NOMO-1 treated with DMSO at 0.1 percent for 48 hours (cell line): ENCODE results near the gene WNT6.

Source experiments
- DNase-seq: peaks from one replicate; lab custom pipeline; 2025; ENCODE audit not compliant: unreplicated experiment; lab: John Stamatoyannopoulos, UW

WNT6 gene

GRCh38 chr2:218859556-218859987 is at the start of gene WNT6:
WNT6 (plus strand) TSS chr2:218859805; CDS start chr2:218860038, 233 bp downstream.
- no peak for DNase-seq

DNA sequence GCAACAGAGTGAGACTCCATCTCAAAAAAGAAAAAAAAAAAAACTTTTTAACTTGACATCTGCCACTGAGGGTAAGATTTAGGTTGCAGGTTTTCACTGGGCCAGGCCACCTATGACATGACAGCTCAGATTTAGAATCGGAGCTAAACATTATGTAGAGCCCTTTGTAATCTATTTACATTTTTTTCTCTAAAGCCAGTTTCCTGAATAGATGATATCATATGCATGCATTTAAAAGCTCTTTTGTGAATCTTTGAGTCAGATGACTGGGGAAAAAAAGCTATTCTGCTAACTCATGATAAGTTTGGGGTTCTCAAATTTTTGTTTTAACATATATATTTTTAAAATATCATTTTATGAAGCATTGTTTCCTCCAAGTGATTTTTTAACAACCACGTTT is 49.3 kb upstream of the WNT6 start:
- DNase-seq, result no peak

GRCh38 chr2:218811382-218811781 is 48.2 kb upstream of the WNT6 start:
- peak; percentile 57 for DNase-seq

GRCh38 chr2:218812096-218812815 is 47.3 kb upstream of the WNT6 start:
- DNase-seq, result no peak

DNA sequence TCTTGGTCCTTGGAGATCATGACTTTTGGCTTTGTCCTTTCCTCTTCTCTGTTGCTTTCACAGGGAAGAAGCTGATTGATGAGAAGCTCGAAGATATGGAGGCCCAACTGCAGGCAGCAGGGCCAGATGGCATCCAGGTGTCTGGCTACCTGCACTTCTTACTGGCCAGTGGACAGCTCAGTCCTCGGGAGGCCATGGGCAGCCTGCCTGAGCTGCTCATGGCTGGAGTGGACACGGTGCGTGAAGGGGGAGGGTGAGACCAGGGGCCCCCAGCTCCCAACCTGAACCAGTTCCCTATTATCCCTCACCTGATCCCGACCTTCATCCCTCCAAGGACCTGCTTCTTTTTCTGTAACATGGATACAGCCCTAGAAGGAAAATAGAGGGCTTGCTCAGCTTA is 46.7 kb upstream of the WNT6 start:
- DNase-seq, result no peak

GRCh38 chr2:218813771-218814460 is 45.7 kb upstream of the WNT6 start:
- no peak for DNase-seq

DNA sequence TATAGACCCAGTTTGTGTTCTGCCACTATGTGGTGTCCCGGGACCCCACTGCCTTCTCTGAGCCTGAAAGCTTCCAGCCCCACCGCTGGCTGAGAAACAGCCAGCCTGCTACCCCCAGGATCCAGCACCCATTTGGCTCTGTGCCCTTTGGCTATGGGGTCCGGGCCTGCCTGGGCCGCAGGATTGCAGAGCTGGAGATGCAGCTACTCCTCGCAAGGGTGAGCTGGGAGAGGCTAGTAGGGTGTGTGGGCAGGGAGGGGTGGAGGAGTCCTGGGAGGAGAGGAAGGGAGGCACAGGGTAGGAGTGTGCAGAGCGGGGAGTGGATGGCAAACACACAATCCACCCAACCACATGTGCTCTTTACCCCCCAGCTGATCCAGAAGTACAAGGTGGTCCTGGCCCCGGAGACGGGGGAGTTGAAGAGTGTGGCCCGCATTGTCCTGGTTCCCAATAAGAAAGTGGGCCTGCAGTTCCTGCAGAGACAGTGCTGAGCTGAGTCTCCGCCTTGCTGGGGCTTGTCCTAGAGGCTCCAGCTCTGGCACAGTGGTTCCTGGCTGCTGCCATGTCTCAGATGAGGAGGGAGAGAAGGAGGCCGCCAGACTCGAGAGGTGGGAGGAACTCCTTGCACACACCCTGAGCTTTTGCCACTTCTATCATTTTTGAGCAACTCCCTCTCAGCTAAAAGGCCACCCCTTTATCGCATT is 44.9 kb upstream of the WNT6 start:
- DNase-seq, result no peak

GRCh38 chr2:218815244-218815637 is 44.4 kb upstream of the WNT6 start:
- DNase-seq, result no peak

GRCh38 chr2:218815649-218816048 is 44.0 kb upstream of the WNT6 start:
- DNase-seq, result no peak

- no peak for DNase-seq
These were observed 43.0 kb upstream of the WNT6 start for GRCh38 chr2:218816561-218817011.

DNA sequence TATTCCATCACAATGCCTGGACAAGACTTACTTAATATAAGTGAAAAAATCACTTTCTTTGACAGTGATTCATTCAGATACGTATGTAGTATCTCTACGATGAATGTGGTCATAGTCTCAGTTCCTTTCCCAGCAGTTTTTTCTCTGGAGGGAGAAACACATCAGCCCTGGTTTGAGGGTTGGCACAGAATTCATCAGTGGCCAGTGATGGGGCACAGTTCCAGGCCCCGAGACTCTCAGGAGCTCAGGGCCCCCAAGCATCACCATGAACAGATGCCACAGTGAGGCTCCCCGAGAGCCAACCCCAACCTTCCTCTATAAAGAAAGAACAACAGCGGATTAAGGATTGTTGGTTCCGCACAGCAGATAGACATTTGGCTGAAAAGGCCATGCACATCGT is 40.5 kb upstream of the WNT6 start:
- no peak for DNase-seq

DNA sequence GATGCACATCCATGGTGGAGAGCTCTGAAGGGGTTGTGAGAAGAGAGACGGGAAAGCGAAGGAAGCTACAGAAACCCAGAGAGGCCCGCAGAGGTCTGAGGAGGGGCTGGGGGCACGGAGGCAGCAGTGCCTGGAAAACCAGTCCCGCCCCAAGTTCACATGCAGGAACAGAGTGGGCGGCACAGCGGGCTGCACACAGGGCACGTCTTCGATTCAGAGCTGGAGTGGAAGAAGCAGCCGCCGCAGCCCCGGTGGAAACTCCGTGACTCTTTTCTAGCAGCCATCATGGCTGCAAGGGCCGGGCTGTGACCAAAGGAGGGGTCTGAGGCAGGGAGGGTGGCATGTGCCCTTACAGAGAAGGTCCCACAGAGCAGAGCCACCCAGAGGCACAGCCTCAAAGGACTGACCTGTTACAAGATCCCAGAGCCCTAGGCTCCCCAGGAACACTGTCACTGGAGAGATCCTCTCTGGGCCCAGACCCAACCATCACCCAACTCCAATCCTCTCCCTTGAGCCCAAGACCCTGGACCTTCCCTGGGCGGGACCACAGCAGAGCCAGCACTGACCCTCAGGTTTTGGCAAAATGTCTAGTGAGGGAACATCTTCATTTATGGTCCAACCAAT is 38.7 kb upstream of the WNT6 start:
- no peak for DNase-seq

- no peak for DNase-seq
These were observed 37.9 kb upstream of the WNT6 start for GRCh38 chr2:218821605-218822211.

- no peak for DNase-seq
These were observed 37.0 kb upstream of the WNT6 start for GRCh38 chr2:218822622-218823021.

GRCh38 chr2:218823196-218823855 is 36.3 kb upstream of the WNT6 start:
- no peak for DNase-seq

DNA sequence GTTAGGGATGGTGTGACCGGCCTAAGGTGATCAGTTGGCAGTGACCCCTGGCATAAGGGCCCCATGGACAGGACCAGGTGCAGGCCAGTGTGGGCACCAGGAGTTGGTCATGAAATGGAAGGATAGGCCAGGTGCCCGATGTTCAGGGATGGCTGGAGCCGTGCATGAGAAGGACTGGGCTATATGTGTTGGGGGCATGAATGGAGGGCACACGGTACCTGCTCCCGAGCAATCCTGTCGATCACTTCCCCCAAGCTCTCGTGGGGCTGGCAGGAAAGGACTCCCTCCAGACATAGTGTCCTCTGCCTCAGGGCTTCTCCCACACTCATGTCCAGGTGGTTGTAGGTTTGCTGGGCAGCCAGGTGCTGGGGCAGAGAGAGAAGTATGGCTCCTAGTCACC is 35.6 kb upstream of the WNT6 start:
- DNase-seq, result no peak

DNA sequence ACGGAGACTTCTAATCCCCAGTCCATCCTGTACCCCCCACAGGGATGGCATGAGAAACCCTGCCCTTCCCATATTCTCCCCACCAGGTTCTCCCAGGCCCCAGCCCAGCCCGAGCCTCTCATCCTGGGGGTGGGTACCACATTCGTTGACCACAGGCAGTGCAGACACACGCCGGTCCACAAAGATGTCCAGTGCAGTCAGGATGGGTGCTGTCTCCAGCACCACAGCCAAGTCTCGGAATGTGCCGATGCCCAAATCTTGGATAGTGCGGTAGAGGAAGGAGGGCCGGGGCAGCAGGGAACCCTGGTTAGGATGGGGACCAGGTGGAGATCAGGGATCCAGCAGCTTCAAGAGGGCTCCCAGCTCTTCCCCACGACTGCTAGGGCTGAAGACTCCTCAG is 32.8 kb upstream of the WNT6 start:
- no peak for DNase-seq

DNA sequence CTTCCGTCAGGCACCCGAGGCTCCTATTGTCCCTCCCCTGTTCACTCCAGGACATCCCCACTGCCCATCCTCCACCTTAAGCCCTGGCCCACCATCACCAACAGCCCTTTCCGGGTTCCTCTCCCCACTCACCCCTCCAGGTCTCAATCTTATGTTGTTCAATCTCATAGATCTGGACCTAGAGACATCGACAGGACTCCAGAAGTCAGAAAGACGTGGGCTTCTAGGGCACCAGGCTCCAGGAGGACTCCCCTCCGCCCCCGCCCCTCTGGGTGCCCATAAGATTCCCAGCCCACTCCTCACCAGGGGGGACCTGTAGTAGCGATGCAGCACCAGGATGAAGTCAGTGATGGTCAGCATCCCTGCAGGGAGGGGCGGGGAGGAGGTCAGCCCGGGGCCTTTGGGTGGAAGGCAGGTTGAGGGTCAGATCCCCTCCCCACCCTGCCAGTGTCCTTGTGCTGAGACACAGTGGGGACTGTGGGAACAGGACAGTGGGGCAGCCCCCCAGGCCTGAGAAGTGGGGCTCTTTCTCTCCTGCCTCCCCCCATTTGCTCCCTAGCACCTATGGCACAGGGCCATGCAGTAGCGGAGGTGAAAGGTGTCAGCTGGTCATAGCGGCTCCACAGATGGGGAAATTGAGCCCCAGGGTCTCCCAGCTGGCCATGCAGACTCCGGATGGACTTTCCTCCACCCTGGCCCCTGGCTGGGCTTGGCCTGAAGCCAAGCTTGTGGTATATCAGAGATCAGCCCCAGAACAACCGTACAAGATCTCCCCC is 31.7 kb upstream of the WNT6 start:
- DNase-seq, result no peak

GRCh38 chr2:218828477-218828778 is 31.2 kb upstream of the WNT6 start:
- no peak for DNase-seq

DNA sequence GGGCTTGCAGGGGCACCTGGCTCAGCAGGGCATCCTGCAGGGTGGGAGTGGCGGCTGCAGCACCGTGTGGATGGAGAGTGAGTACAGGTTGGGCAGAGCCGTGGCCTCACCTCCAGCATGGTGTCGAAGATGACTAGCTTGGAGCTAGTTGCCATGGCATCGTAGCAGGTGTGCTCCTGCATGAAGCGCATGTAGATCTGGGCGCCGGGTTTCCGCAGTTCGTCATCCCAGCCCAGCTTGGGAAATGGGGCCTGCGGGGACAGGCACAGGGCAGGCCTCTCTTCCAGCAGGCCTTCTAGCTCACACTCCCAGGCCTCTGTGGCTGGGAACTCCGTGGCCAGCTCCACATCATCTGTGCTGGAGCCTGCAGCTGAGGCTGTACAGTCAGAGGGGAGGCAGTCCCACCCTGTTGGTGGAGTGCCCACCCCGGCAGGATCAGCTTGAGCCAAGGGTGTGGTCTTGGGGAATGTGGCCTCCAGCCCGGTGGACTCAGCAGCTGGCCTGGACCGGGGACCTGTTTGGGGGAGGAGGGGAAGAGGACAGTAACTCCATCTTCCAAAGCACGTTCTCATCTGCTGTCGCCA is 29.6 kb upstream of the WNT6 start:
- DNase-seq, result no peak
